ENCODE measurements around the gene PLCG2.
A peak's percentile ranks its signal among the peaks of the same experiment; 100 is the strongest.

PLCG2 gene

GRCh38 chr16:81881228-81881627 is 102.1 kb downstream of the PLCG2 start:
- DNase-seq, result no peak

- DNase-seq, result no peak
These were observed 103.5 kb downstream of the PLCG2 start for GRCh38 chr16:81882559-81882958.

- no peak for DNase-seq
These were observed 104.1 kb downstream of the PLCG2 start for GRCh38 chr16:81883235-81883634.

- DNase-seq, result peak; percentile 19
These were observed 107.0 kb downstream of the PLCG2 start for GRCh38 chr16:81885976-81886586.

GRCh38 chr16:81888520-81889394 is 109.7 kb downstream of the PLCG2 start:
- DNase-seq, result no peak

- DNase-seq, result peak; percentile 3
These were observed 112.8 kb downstream of the PLCG2 start for GRCh38 chr16:81891736-81892364.

GRCh38 chr16:81894592-81894991 is 115.5 kb downstream of the PLCG2 start:
- DNase-seq, result no peak

- no peak for DNase-seq
These were observed 117.8 kb downstream of the PLCG2 start for GRCh38 chr16:81896902-81897301.

GRCh38 chr16:81899601-81900000 is 120.5 kb downstream of the PLCG2 start:
- DNase-seq, result no peak

- no peak for DNase-seq
These were observed 120.9 kb downstream of the PLCG2 start for GRCh38 chr16:81900014-81900413.

GRCh38 chr16:81900456-81900855 is 121.4 kb downstream of the PLCG2 start:
- DNase-seq, result no peak

GRCh38 chr16:81901484-81901883 is 122.4 kb downstream of the PLCG2 start:
- DNase-seq, result peak; percentile 2

GRCh38 chr16:81902025-81902424 is 122.9 kb downstream of the PLCG2 start:
- no peak for DNase-seq

- DNase-seq, result no peak
These were observed 125.2 kb downstream of the PLCG2 start for GRCh38 chr16:81904320-81904719.

GRCh38 chr16:81905277-81905676 is 126.2 kb downstream of the PLCG2 start:
- no peak for DNase-seq

GRCh38 chr16:81907681-81908080 is 128.6 kb downstream of the PLCG2 start:
- DNase-seq, result no peak

GRCh38 chr16:81908466-81909262 is 129.6 kb downstream of the PLCG2 start:
- no peak for DNase-seq

- no peak for DNase-seq
These were observed 131.3 kb downstream of the PLCG2 start for GRCh38 chr16:81910366-81910885.

- no peak for DNase-seq
These were observed 133.3 kb downstream of the PLCG2 start for GRCh38 chr16:81912395-81912794.

GRCh38 chr16:81913222-81913621 is 134.1 kb downstream of the PLCG2 start:
- no peak for DNase-seq

GRCh38 chr16:81917375-81917774 is 138.3 kb downstream of the PLCG2 start:
- DNase-seq, result no peak

GRCh38 chr16:81918927-81919326 is 139.8 kb downstream of the PLCG2 start:
- DNase-seq, result no peak

GRCh38 chr16:81920498-81920897 is 141.4 kb downstream of the PLCG2 start:
- no peak for DNase-seq

Measured in fibroblast of skin of back (primary cell).